ENCODE measurements around the gene HNF4A. TPM values are rescaled to one million over a fixed set of nuclear protein-coding genes. Genes with fewer than 3 reads are reported as not detected.

HNF4A gene
- total RNA-seq, 1 donor from 2014 or later, result not detected

GRCh38 chr20:44442298-44443070 lies 87.0 kb downstream of the HNF4A start:
- no peak for DNase-seq (ENCODE audit: low spot score)

GRCh38 chr20:44445742-44446710 lies 90.5 kb downstream of the HNF4A start:
- DNase-seq (ENCODE audit: low spot score), result no peak

- no peak for DNase-seq (ENCODE audit: low spot score)
Observed at GRCh38 chr20:44447827-44448419, 92.4 kb downstream of the HNF4A start.

GRCh38 chr20:44448753-44449546 lies 93.5 kb downstream of the HNF4A start:
- no peak for DNase-seq (ENCODE audit: low spot score)

- no peak for DNase-seq (ENCODE audit: low spot score)
Observed at GRCh38 chr20:44449864-44450263, 94.4 kb downstream of the HNF4A start.

- DNase-seq (ENCODE audit: low spot score), result no peak
Observed at GRCh38 chr20:44450281-44450889, 94.9 kb downstream of the HNF4A start.

GRCh38 chr20:44450903-44451450 lies 95.5 kb downstream of the HNF4A start:
- DNase-seq (ENCODE audit: low spot score), result no peak

GRCh38 chr20:44454306-44454963 lies 98.9 kb downstream of the HNF4A start:
- DNase-seq (ENCODE audit: low spot score), result no peak

GRCh38 chr20:44455126-44455525 lies 99.6 kb downstream of the HNF4A start:
- DNase-seq (ENCODE audit: low spot score), result no peak

- DNase-seq (ENCODE audit: low spot score), result no peak
Observed at GRCh38 chr20:44456611-44457010, 101.1 kb downstream of the HNF4A start.

GRCh38 chr20:44457016-44457415 lies 101.5 kb downstream of the HNF4A start:
- no peak for DNase-seq (ENCODE audit: low spot score)

- DNase-seq (ENCODE audit: low spot score), result no peak
Observed at GRCh38 chr20:44459271-44459670, 103.8 kb downstream of the HNF4A start.

- no peak for DNase-seq (ENCODE audit: low spot score)
Observed at GRCh38 chr20:44460795-44461141, 105.3 kb downstream of the HNF4A start.

GRCh38 chr20:44461142-44461802 lies 105.8 kb downstream of the HNF4A start:
- no peak for DNase-seq (ENCODE audit: low spot score)

- no peak for DNase-seq (ENCODE audit: low spot score)
Observed at GRCh38 chr20:44461803-44462174, 106.3 kb downstream of the HNF4A start.

GRCh38 chr20:44463466-44463865 lies 108.0 kb downstream of the HNF4A start:
- no peak for DNase-seq (ENCODE audit: low spot score)

- DNase-seq (ENCODE audit: low spot score), result no peak
Observed at GRCh38 chr20:44464514-44464913, 109.0 kb downstream of the HNF4A start.

- DNase-seq (ENCODE audit: low spot score), result no peak
Observed at GRCh38 chr20:44465001-44465560, 109.6 kb downstream of the HNF4A start.

- peak; percentile 52 for DNase-seq (ENCODE audit: low spot score)
Observed at GRCh38 chr20:44467289-44467883, 111.9 kb downstream of the HNF4A start.

All from ureter (tissue), 1 donor.